OCI-LY7 (cell line): Measurements from ENCODE around the gene SYNM. TPM values are rescaled to one million over a fixed set of nuclear protein-coding genes. Genes with fewer than 3 reads are reported as not detected.

Experiments
- BruUV-seq: library from RNA; stranded (reverse); fragments of 400-500 nt; replicated peaks from 2 replicates; lab custom pipeline; 2021; lab: Mats Ljungman, UMichigan
- CTCF ChIA-PET: fragments of 300-600 bp; sonication (Branson Sonifier 250); formaldehyde crosslinking; loops from one replicate; lab custom pipeline; 2022; ENCODE audit warnings: antibody characterized with exemption; ENCODE audit not compliant: unreplicated experiment; lab: Charles Lee
- POLR2A ChIA-PET: fragments of 300-600 bp; sonication (Branson Sonifier 250); formaldehyde crosslinking; loops from one replicate; lab custom pipeline; 2022; ENCODE audit warnings: antibody characterized with exemption; lab: Charles Lee
- DNase-seq: peaks from one replicate; pipeline ENCODE4 v3.0.0-alpha.2; 2015; ENCODE audit warnings: low spot score
- H2AFZ ChIP-seq: fragments of 200-600 bp; sonication (generic), shearing (Covaris generic); 2 replicates; pipeline ENCODE4 v1.6.1; 2014; ENCODE audit warnings: mild to moderate bottlenecking, antibody characterized with exemption, low read length, moderate library complexity
- H3K27ac ChIP-seq: fragments of 200-600 bp; sonication (generic); 2 replicates; pipeline ENCODE4 v1.5.1; 2014; ENCODE audit warnings: mixed run types, low read depth, mild to moderate bottlenecking, moderate library complexity, low read length, inconsistent platforms; ENCODE audit not compliant: poor library complexity, severe bottlenecking
- H3K36me3 ChIP-seq: fragments of 200-600 bp; sonication (generic); 2 replicates; pipeline ENCODE4 v1.6.1; 2014; ENCODE audit warnings: mild to moderate bottlenecking, antibody characterized with exemption, low read length, moderate library complexity, mixed read lengths; ENCODE audit not compliant: insufficient read depth
- H3K4me1 ChIP-seq: fragments of 200-600 bp; sonication (generic); 2 replicates; pipeline ENCODE4 v1.5.1; 2014; ENCODE audit warnings: mild to moderate bottlenecking, low read length; ENCODE audit not compliant: insufficient read depth, poor library complexity, severe bottlenecking
- H3K4me2 ChIP-seq: fragments of 200-600 bp; sonication (generic); 2 replicates; pipeline ENCODE4 v1.6.1; 2014; ENCODE audit warnings: mild to moderate bottlenecking, low read length
- H3K4me3 ChIP-seq: fragments of 200-600 bp; sonication (generic); 2 replicates; pipeline ENCODE4 v1.5.1; 2014; ENCODE audit warnings: mild to moderate bottlenecking, low read depth, low read length; ENCODE audit not compliant: poor library complexity, severe bottlenecking
- H3K79me2 ChIP-seq: fragments of 200-600 bp; sonication (generic); 2 replicates; pipeline ENCODE4 v1.6.1; 2016; ENCODE audit warnings: low read depth, mild to moderate bottlenecking, low read length, moderate library complexity, mixed read lengths; ENCODE audit not compliant: insufficient read depth
- H3K9me2 ChIP-seq: fragments of 200-600 bp; sonication (generic); 2 replicates; pipeline ENCODE4 v1.6.1; 2016; ENCODE audit warnings: mild to moderate bottlenecking, low read length, mixed read lengths; ENCODE audit not compliant: insufficient read depth
- H3K9me3 ChIP-seq: fragments of 200-600 bp; sonication (generic); 2 replicates; pipeline ENCODE4 v1.6.1; 2014; ENCODE audit warnings: mild to moderate bottlenecking, mixed run types, low read length, mixed read lengths
- H4K20me1 ChIP-seq: fragments of 200-600 bp; sonication (generic); 2 replicates; pipeline ENCODE4 v1.6.1; 2014; ENCODE audit warnings: mild to moderate bottlenecking, antibody characterized with exemption, low read length, moderate library complexity, mixed read lengths; ENCODE audit not compliant: insufficient read depth
- CTCF ChIP-seq: fragments of 200-600 bp; sonication (generic); conservative IDR thresholded peaks from 2 replicates; pipeline ENCODE4 v1.5.1; 2014; ENCODE audit warnings: mild to moderate bottlenecking, antibody characterized with exemption, low read length, moderate library complexity, mixed read lengths
- EZH2phosphoT487 ChIP-seq: fragments of 200-600 bp; sonication (generic); IDR thresholded peaks from 2 replicates; pipeline ENCODE4 v1.6.1; 2018; ENCODE audit warnings: low read depth, borderline replicate concordance, mild to moderate bottlenecking, mixed run types, antibody characterized with exemption, low read length, moderate library complexity, mixed read lengths
- intact Hi-C: fragments of 100-400 bp; cut with micrococcal nuclease; formaldehyde crosslinking; loops from one replicate; pipeline ENCODE4 v1.10.0; 2022; ENCODE audit not compliant: unreplicated experiment
- total RNA-seq, 2 experiments: library from RNA; depleted of rRNA in 1 of 2; stranded (reverse); fragments of >200 nt in 1 of 2; shearing (Covaris generic) in 1 of 2; gene quantifications; 2 replicates each; pipeline ENCODE4 v1.2.3, GENCODE V29; 2014 to 2022

SYNM gene
- total RNA-seq, 2 experiments from 2014 or later = 0.08 to 0.41 TPM

GRCh38 chr15:99105514-99106341, 848 bp downstream of the SYNM start:
- Histone ChIP-seq H3K9me2 (no peaks in the 10 kb centered on the region), H3K4me3 (peak overlapping the region; percentile 51), H4K20me1 (no peaks in the 10 kb centered on the region), H3K36me3 (no peaks in the 10 kb centered on the region), H3K9me3 (no peaks in the 10 kb centered on the region), H3K4me2 (no peak overlapping the region; the same call in 1 of the 2 replicates), H3K4me1 (peaks cover 7% of the 10 kb centered on the region), H3K27ac (no peak overlapping the region), H2AFZ (no peak overlapping the region), H3K79me2 (no peaks in the 10 kb centered on the region)
- no peak for TF ChIP-seq EZH2phosphoT487
- intact Hi-C loops = no loop called here
- peak; percentile 17 for DNase-seq
- no TSS peak for BruUV-seq
- CTCF ChIA-PET = no interaction called here
- POLR2A ChIA-PET = no interaction called here

DNA sequence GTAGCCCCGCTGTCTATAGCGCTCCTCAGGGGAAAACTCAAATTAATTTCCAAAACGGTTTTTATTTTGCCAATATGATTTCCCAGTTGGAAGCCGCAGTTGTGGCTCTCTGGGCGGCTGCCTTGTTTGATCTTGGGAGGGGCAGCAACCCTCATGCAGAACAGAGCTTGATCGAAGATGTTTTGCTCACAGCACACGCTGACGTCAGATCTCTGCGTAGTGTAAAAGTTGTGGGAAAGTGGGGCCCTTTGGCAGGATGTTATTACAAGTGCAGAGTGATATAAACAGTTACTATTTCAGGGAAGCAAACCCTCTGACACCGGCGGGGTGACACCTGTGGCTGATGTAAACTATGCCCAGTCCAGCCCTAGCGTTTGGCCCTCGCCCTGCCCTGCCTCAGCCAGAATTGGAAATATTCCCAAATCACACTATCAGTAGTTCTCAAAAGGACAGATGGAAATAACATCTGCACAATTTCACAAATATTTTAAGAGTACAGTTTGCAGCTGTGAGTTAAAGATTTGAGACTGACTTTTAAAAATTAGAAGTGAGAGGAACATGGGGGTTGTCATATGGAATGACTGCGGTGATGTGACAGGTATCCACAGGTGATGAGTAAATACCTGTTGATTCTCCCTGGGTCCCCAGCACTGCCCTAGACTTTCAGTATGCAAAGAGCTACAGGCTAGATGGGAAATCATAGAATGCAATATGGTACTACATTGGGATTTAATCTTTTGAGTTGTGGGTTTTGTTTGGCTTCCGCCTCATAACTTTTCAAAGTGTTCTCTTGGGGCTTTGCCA, 1.7 kb downstream of the SYNM start:
- BruUV-seq = no TSS peak
- H4K20me1 ChIP-seq = no peaks in the 10 kb centered on the region
- POLR2A ChIA-PET = interaction anchor here (0.5 kb wide), 1 partner anchor 529 kb away, joined by 9 read pairs; no protein-coding TSS in a partner anchor
- no peak for DNase-seq
- TF ChIP-seq EZH2phosphoT487 = no peak
- TF ChIP-seq CTCF = no peak
- no peaks in the 10 kb centered on the region for H3K79me2 ChIP-seq
- no peaks in the 10 kb centered on the region for H3K9me2 ChIP-seq
- peaks cover 7% of the 10 kb centered on the region for H3K4me1 ChIP-seq
- CTCF ChIA-PET = no interaction called here
- no peaks in the 10 kb centered on the region for H3K9me3 ChIP-seq
- intact Hi-C loops = no loop called here
- no peak overlapping the region for H3K4me3 ChIP-seq
- H3K27ac ChIP-seq = no peak overlapping the region
- H3K36me3 ChIP-seq = no peaks in the 10 kb centered on the region
- peak overlapping the region; percentile 86; the same call in 1 of the 2 replicates for H2AFZ ChIP-seq
- H3K4me2 ChIP-seq = no peak overlapping the region

- Histone ChIP-seq H4K20me1 (no peaks in the 10 kb centered on the region), H3K36me3 (no peaks in the 10 kb centered on the region), H3K79me2 (no peaks in the 10 kb centered on the region), H3K27ac (no peak overlapping the region), H3K4me2 (no peak overlapping the region), H2AFZ (no peak overlapping the region), H3K9me3 (no peaks in the 10 kb centered on the region), H3K9me2 (no peaks in the 10 kb centered on the region), H3K4me1 (peaks cover 7% of the 10 kb centered on the region), H3K4me3 (no peak overlapping the region)
- TF ChIP-seq CTCF = no peak
- TF ChIP-seq EZH2phosphoT487 = no peak
- no TSS peak for BruUV-seq
- CTCF ChIA-PET = no interaction called here
- POLR2A ChIA-PET = interaction anchor here (0.9 kb wide), 1 partner anchor 36 kb away, joined by 5 read pairs; no protein-coding TSS in a partner anchor
- no peak for DNase-seq
- intact Hi-C loops = no loop called here
Measured at GRCh38 chr15:99108993-99109392, 4.1 kb downstream of the SYNM start.
